ENCODE data around the gene STK33. TPM values are rescaled to one million over a fixed set of nuclear protein-coding genes. Genes with fewer than 3 reads are reported as not detected.
"Not testable (repeated sequence)": the region's sequence is repeated elsewhere in the genome, so short reads cannot be mapped to it uniquely, and the experiment has no call there.

The STK33 gene
- total RNA-seq, 1 experiment from 2014 or later = 0.21 TPM

- no peak for DNase-seq (ENCODE audit: low read depth in 1 of 2, low spot score in 2 of 2)
- Histone ChIP-seq H3K36me3 (no peaks in the 10 kb centered on the region), H3K4me3 (no peak overlapping the region), H3K9me3 (replicated peaks) (no peaks in the 10 kb centered on the region), H3K4me1 (replicated peaks) (no peaks in the 10 kb centered on the region), H3K27me3 (replicated peaks) (no peaks in the 10 kb centered on the region), H3K27ac (no peak overlapping the region)
These were observed 113.2 kb downstream of the STK33 start for GRCh38 chr11:8480858-8481257.

- DNase-seq (ENCODE audit: low read depth in 1 of 2, low spot score in 2 of 2) = no peak
- Histone ChIP-seq H3K27ac (no peak overlapping the region), H3K36me3 (no peaks in the 10 kb centered on the region), H3K4me1 (replicated peaks) (no peaks in the 10 kb centered on the region), H3K27me3 (replicated peaks) (no peaks in the 10 kb centered on the region), H3K4me3 (no peak overlapping the region), H3K9me3 (replicated peaks) (no peaks in the 10 kb centered on the region)
These were observed 116.3 kb downstream of the STK33 start for GRCh38 chr11:8477680-8478079.

- no peak overlapping the region for H3K4me3 ChIP-seq
- no peak for DNase-seq (ENCODE audit: low read depth in 1 of 2, low spot score in 2 of 2)
- no peaks in the 10 kb centered on the region for H3K9me3 ChIP-seq (replicated peaks)
- no peak overlapping the region for H3K27ac ChIP-seq
- no peaks in the 10 kb centered on the region for H3K4me1 ChIP-seq (replicated peaks)
- H3K36me3 ChIP-seq = no peaks in the 10 kb centered on the region
- H3K27me3 ChIP-seq (replicated peaks) = no peaks in the 10 kb centered on the region
These were observed 116.9 kb downstream of the STK33 start for GRCh38 chr11:8477151-8477550.

GRCh38 chr11:8467806-8468205 is 126.2 kb downstream of the STK33 start:
- not testable (repeated sequence) for H3K27me3 ChIP-seq (replicated peaks); H3K4me3 ChIP-seq; H3K36me3 ChIP-seq; H3K9me3 ChIP-seq (replicated peaks); DNase-seq (ENCODE audit: low read depth in 1 of 2, low spot score in 2 of 2); H3K27ac ChIP-seq; H3K4me1 ChIP-seq (replicated peaks)

GRCh38 chr11:8467356-8467755 is 126.7 kb downstream of the STK33 start:
- DNase-seq (ENCODE audit: low read depth in 1 of 2, low spot score in 2 of 2); H3K27ac ChIP-seq; H3K4me3 ChIP-seq; H3K36me3 ChIP-seq; H3K9me3 ChIP-seq (replicated peaks); H3K4me1 ChIP-seq (replicated peaks); H3K27me3 ChIP-seq (replicated peaks): not testable (repeated sequence)

GRCh38 chr11:8466884-8467283 is 127.1 kb downstream of the STK33 start:
- H3K36me3 ChIP-seq; H3K27me3 ChIP-seq (replicated peaks); DNase-seq (ENCODE audit: low read depth in 1 of 2, low spot score in 2 of 2); H3K4me3 ChIP-seq; H3K27ac ChIP-seq; H3K9me3 ChIP-seq (replicated peaks); H3K4me1 ChIP-seq (replicated peaks): not testable (repeated sequence)

GRCh38 chr11:8459711-8460399 is 134.2 kb downstream of the STK33 start:
- Histone ChIP-seq H3K27me3 (replicated peaks) (no peaks in the 10 kb centered on the region), H3K9me3 (replicated peaks) (no peaks in the 10 kb centered on the region), H3K36me3 (no peaks in the 10 kb centered on the region), H3K27ac (no peak overlapping the region), H3K4me3 (no peak overlapping the region), H3K4me1 (replicated peaks) (no peaks in the 10 kb centered on the region)
- no peak for DNase-seq (ENCODE audit: low read depth in 1 of 2, low spot score in 2 of 2)

- no peaks in the 10 kb centered on the region for H3K27me3 ChIP-seq (replicated peaks)
- H3K9me3 ChIP-seq (replicated peaks) = no peaks in the 10 kb centered on the region
- no peak overlapping the region for H3K4me3 ChIP-seq
- H3K27ac ChIP-seq = no peak overlapping the region
- no peaks in the 10 kb centered on the region for H3K36me3 ChIP-seq
- no peaks in the 10 kb centered on the region for H3K4me1 ChIP-seq (replicated peaks)
- DNase-seq (ENCODE audit: low read depth in 1 of 2, low spot score in 2 of 2) = no peak
These were observed 151.7 kb downstream of the STK33 start for GRCh38 chr11:8442301-8442700.

GRCh38 chr11:8440649-8441048 is 153.4 kb downstream of the STK33 start:
- no peak for DNase-seq (ENCODE audit: low read depth in 1 of 2, low spot score in 2 of 2)
- Histone ChIP-seq H3K27ac (no peak overlapping the region), H3K4me1 (replicated peaks) (no peaks in the 10 kb centered on the region), H3K36me3 (no peaks in the 10 kb centered on the region), H3K4me3 (no peak overlapping the region), H3K27me3 (replicated peaks) (no peaks in the 10 kb centered on the region), H3K9me3 (replicated peaks) (no peaks in the 10 kb centered on the region)

GRCh38 chr11:8429483-8429882 is 164.5 kb downstream of the STK33 start:
- Histone ChIP-seq H3K27ac (no peak overlapping the region), H3K27me3 (replicated peaks) (no peaks in the 10 kb centered on the region)

GRCh38 chr11:8426076-8426475 is 168.0 kb downstream of the STK33 start:
- H3K4me1 ChIP-seq (replicated peaks) = no peaks in the 10 kb centered on the region

More at GRCh38 chr11:8429483-8429882, 164.5 kb downstream of the STK33 start:
- DNase-seq (ENCODE audit: low read depth in 1 of 2, low spot score in 2 of 2) = no peak
- no peak overlapping the region for H3K4me3 ChIP-seq
- no peaks in the 10 kb centered on the region for H3K9me3 ChIP-seq (replicated peaks)
- no peaks in the 10 kb centered on the region for H3K36me3 ChIP-seq
- no peaks in the 10 kb centered on the region for H3K4me1 ChIP-seq (replicated peaks)

GRCh38 chr11:8415195-8415594 is 178.8 kb downstream of the STK33 start:
- Histone ChIP-seq H3K4me3 (no peak overlapping the region), H3K36me3 (no peaks in the 10 kb centered on the region), H3K9me3 (replicated peaks) (no peaks in the 10 kb centered on the region), H3K4me1 (replicated peaks) (no peaks in the 10 kb centered on the region), H3K27me3 (replicated peaks) (no peaks in the 10 kb centered on the region), H3K27ac (no peak overlapping the region)
- no peak for DNase-seq (ENCODE audit: low read depth in 1 of 2, low spot score in 2 of 2)

More at GRCh38 chr11:8426076-8426475, 168.0 kb downstream of the STK33 start:
- Histone ChIP-seq H3K27ac (no peak overlapping the region), H3K36me3 (no peaks in the 10 kb centered on the region), H3K9me3 (replicated peaks) (no peaks in the 10 kb centered on the region), H3K4me3 (no peak overlapping the region), H3K27me3 (replicated peaks) (no peaks in the 10 kb centered on the region)
- no peak for DNase-seq (ENCODE audit: low read depth in 1 of 2, low spot score in 2 of 2)

- Histone ChIP-seq H3K9me3 (replicated peaks) (no peaks in the 10 kb centered on the region), H3K27ac (no peak overlapping the region), H3K27me3 (replicated peaks) (no peaks in the 10 kb centered on the region), H3K4me3 (no peak overlapping the region), H3K36me3 (no peaks in the 10 kb centered on the region), H3K4me1 (replicated peaks) (no peaks in the 10 kb centered on the region)
- DNase-seq (ENCODE audit: low read depth in 1 of 2, low spot score in 2 of 2) = no peak
These were observed 185.7 kb downstream of the STK33 start for GRCh38 chr11:8408151-8408941.

GRCh38 chr11:8403310-8403709 is 190.7 kb downstream of the STK33 start:
- no peak overlapping the region for H3K27ac ChIP-seq
- H3K36me3 ChIP-seq = no peaks in the 10 kb centered on the region
- H3K27me3 ChIP-seq (replicated peaks) = no peaks in the 10 kb centered on the region
- H3K9me3 ChIP-seq (replicated peaks) = no peaks in the 10 kb centered on the region
- no peaks in the 10 kb centered on the region for H3K4me1 ChIP-seq (replicated peaks)
- H3K4me3 ChIP-seq = no peak overlapping the region
- DNase-seq (ENCODE audit: low read depth in 1 of 2, low spot score in 2 of 2) = no peak

Measured in SJSA1 (cell line).